Limb (tissue), 2 donors: ENCODE measurements around the gene PTPRG.
A peak's percentile ranks its signal among the peaks of the same experiment; 100 is the strongest.

Source experiments
- DNase-seq, 2 donors: peaks; one replicate each; pipeline ENCODE4 v3.0.0-alpha.2; 2016; ENCODE audit errors: extremely low spot score in 2 of 2

PTPRG gene

GRCh38 chr3:61885414-61885813 lies 324.0 kb downstream of the PTPRG start:
- no peak for DNase-seq

- DNase-seq, result no peak
Observed at GRCh38 chr3:61887206-61887605, 325.8 kb downstream of the PTPRG start.

GRCh38 chr3:61889259-61889658 lies 327.9 kb downstream of the PTPRG start:
- DNase-seq, result no peak

GRCh38 chr3:61890167-61890566 lies 328.8 kb downstream of the PTPRG start:
- DNase-seq, result no peak

GRCh38 chr3:61890586-61890985 lies 329.2 kb downstream of the PTPRG start:
- no peak for DNase-seq

GRCh38 chr3:61892891-61893290 lies 331.5 kb downstream of the PTPRG start:
- no peak for DNase-seq

GRCh38 chr3:61893840-61894566 lies 332.6 kb downstream of the PTPRG start:
- no peak for DNase-seq

- peak; percentile 38 to 50 for DNase-seq
Observed at GRCh38 chr3:61894988-61895935, 333.9 kb downstream of the PTPRG start.

GRCh38 chr3:61896251-61896650 lies 334.9 kb downstream of the PTPRG start:
- DNase-seq, result no peak

- DNase-seq, result no peak
Observed at GRCh38 chr3:61897848-61898247, 336.5 kb downstream of the PTPRG start.

- no peak for DNase-seq
Observed at GRCh38 chr3:61899700-61900462, 338.5 kb downstream of the PTPRG start.

GRCh38 chr3:61901496-61901895 lies 340.1 kb downstream of the PTPRG start:
- DNase-seq, result no peak

- DNase-seq, result no peak
Observed at GRCh38 chr3:61901986-61902385, 340.6 kb downstream of the PTPRG start.

GRCh38 chr3:61903074-61903473 lies 341.7 kb downstream of the PTPRG start:
- DNase-seq, result no peak

GRCh38 chr3:61903931-61904657 lies 342.7 kb downstream of the PTPRG start:
- DNase-seq, result peak; percentile 48 to 66

- DNase-seq, result no peak
Observed at GRCh38 chr3:61907210-61907795, 345.9 kb downstream of the PTPRG start.

GRCh38 chr3:61908382-61908781 lies 347.0 kb downstream of the PTPRG start:
- DNase-seq, result no peak

GRCh38 chr3:61910732-61911131 lies 349.4 kb downstream of the PTPRG start:
- DNase-seq, result no peak

GRCh38 chr3:61912158-61912557 lies 350.8 kb downstream of the PTPRG start:
- DNase-seq, result no peak

- no peak for DNase-seq
Observed at GRCh38 chr3:61913701-61914100, 352.3 kb downstream of the PTPRG start.

- no peak for DNase-seq
Observed at GRCh38 chr3:61914276-61914675, 352.9 kb downstream of the PTPRG start.
